ENCODE measurements around the gene TCF20.

DNA sequence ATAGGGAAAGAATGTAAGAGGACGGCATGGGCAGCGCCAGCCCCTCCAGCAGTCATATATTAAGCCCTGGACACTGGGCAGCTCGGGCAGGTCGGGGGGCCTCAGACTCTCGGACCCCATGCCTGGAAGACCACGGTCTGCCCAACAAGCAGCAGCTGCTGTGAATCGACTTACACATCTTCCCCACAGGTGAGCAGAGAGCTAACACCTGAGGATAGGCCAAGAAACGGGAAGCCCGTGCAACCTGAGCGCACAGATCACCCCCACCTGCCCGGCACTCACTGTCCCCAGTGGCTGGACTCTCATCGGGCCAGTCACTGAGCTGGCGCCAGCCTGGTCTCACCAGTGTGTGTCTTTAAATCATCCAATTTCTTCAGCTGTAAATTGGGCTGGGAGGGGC, 4.7 kb upstream of the TCF20 start:
- TF ChIP-seq CTCF (IDR thresholded peaks at IDR 0.05), result no peak
- TF ChIP-seq POLR2AphosphoS5 (IDR thresholded peaks at IDR 0.05), result no peak
- no peak for TF ChIP-seq POLR2A (IDR thresholded peaks at IDR 0.05)
- TF ChIP-seq EP300 (IDR thresholded peaks at IDR 0.05), result no peak

Measured in upper lobe of left lung (tissue), 4 donors.